ENCODE measurements around the gene RPS2.

The RPS2 gene

GRCh38 chr16:1987198-1987597, 22.6 kb upstream of the RPS2 start:
- Histone ChIP-seq H3K36me3 (ENCODE audit: control insufficient read depth in 1 of 2, insufficient read depth in 2 of 2, low read length in 2 of 2) (peaks cover 20% of the 10 kb centered on the region in 2 experiments), H3K27me3 (ENCODE audit: insufficient read depth, low read length) (peaks cover 36% of the 10 kb centered on the region)
- no CpG with 5 or more reads among the region's 10 CpGs for WGBS (ENCODE audit: extremely low coverage, insufficient coverage, insufficient read length)

GRCh38 chr16:1985466-1986150, 21.0 kb upstream of the RPS2 start:
- no peak overlapping the region for H4K8ac ChIP-seq (ENCODE audit: low read depth, low read length)
- H2BK12ac ChIP-seq (ENCODE audit: low read length) = no peak overlapping the region
- peaks cover 11 to 19% of the 10 kb centered on the region in 2 experiments for H3K4me1 ChIP-seq (ENCODE audit: control insufficient read depth in 1 of 2, insufficient read depth in 2 of 2, low read length in 2 of 2)
- peaks cover 3% of the 10 kb centered on the region for H3K9me3 ChIP-seq (ENCODE audit: insufficient read depth, low read depth, low read length)
- H3K9ac ChIP-seq (ENCODE audit: low read length) = no peak overlapping the region
- H3K23ac ChIP-seq (ENCODE audit: low read length) = no peak overlapping the region
- H4K12ac ChIP-seq (ENCODE audit: low read depth, low read length) = no peak overlapping the region
- H4K91ac ChIP-seq (ENCODE audit: low read depth, low read length) = no peak overlapping the region
- H3K36me3 ChIP-seq (ENCODE audit: control insufficient read depth in 1 of 2, insufficient read depth in 2 of 2, low read length in 2 of 2) = peaks cover 20% of the 10 kb centered on the region in 2 experiments
- H3K79me1 ChIP-seq (ENCODE audit: low read length) = peaks cover 8% of the 10 kb centered on the region
- no peak overlapping the region for H2AFZ ChIP-seq (ENCODE audit: insufficient read depth, low read length, poor library complexity)
- no peak overlapping the region for H3K4me3 ChIP-seq (ENCODE audit: low read depth, low read length)
- peak overlapping the region; percentile 15 for H3K4ac ChIP-seq (ENCODE audit: low read depth, low read length)
- H2AK5ac ChIP-seq (ENCODE audit: low read length) = no peak overlapping the region
- H3K14ac ChIP-seq (ENCODE audit: low read length) = no peak overlapping the region
- DNase-seq = no peak
- H3K79me2 ChIP-seq (ENCODE audit: control insufficient read depth, insufficient read depth, low read length, poor library complexity) = peaks cover 2% of the 10 kb centered on the region
- no peak overlapping the region for H3K27ac ChIP-seq (ENCODE audit: low read depth, low read length)
- WGBS (ENCODE audit: extremely low coverage, insufficient coverage, insufficient read length) = no CpG with 5 or more reads among the region's 14 CpGs
- H3K18ac ChIP-seq (ENCODE audit: low read length) = peak overlapping the region; percentile 13
- H3K4me2 ChIP-seq (ENCODE audit: low read length) = peak overlapping the region; percentile 98
- no peak overlapping the region for H2BK120ac ChIP-seq (ENCODE audit: insufficient read depth, low read length, poor library complexity)
- H3K27me3 ChIP-seq (ENCODE audit: insufficient read depth, low read length) = peaks cover 38% of the 10 kb centered on the region
- no peak overlapping the region for H2BK5ac ChIP-seq (ENCODE audit: low read depth, low read length, poor library complexity)

More at GRCh38 chr16:1987198-1987597, 22.6 kb upstream of the RPS2 start:
- no peak overlapping the region for H4K91ac ChIP-seq (ENCODE audit: low read depth, low read length)
- H4K8ac ChIP-seq (ENCODE audit: low read depth, low read length) = no peak overlapping the region
- no peak overlapping the region for H3K27ac ChIP-seq (ENCODE audit: low read depth, low read length)
- DNase-seq = no peak
- no peak overlapping the region for H4K12ac ChIP-seq (ENCODE audit: low read depth, low read length)
- no peak overlapping the region for H3K4me3 ChIP-seq (ENCODE audit: low read depth, low read length)
- H3K4ac ChIP-seq (ENCODE audit: low read depth, low read length) = no peak overlapping the region
- no peak overlapping the region for H3K4me2 ChIP-seq (ENCODE audit: low read length)
- no peak overlapping the region for H3K23ac ChIP-seq (ENCODE audit: low read length)
- no peak overlapping the region for H2BK12ac ChIP-seq (ENCODE audit: low read length)
- H2BK5ac ChIP-seq (ENCODE audit: low read depth, low read length, poor library complexity) = no peak overlapping the region
- peaks cover 17 to 29% of the 10 kb centered on the region in 2 experiments for H3K4me1 ChIP-seq (ENCODE audit: control insufficient read depth in 1 of 2, insufficient read depth in 2 of 2, low read length in 2 of 2)
- H2AK5ac ChIP-seq (ENCODE audit: low read length) = no peak overlapping the region
- H2BK120ac ChIP-seq (ENCODE audit: insufficient read depth, low read length, poor library complexity) = no peak overlapping the region
- H2AFZ ChIP-seq (ENCODE audit: insufficient read depth, low read length, poor library complexity) = no peak overlapping the region
- no peak overlapping the region for H3K14ac ChIP-seq (ENCODE audit: low read length)
- no peak overlapping the region for H3K9ac ChIP-seq (ENCODE audit: low read length)
- H3K79me2 ChIP-seq (ENCODE audit: control insufficient read depth, insufficient read depth, low read length, poor library complexity) = peaks cover 2% of the 10 kb centered on the region
- no peak overlapping the region for H3K18ac ChIP-seq (ENCODE audit: low read length)
- H3K9me3 ChIP-seq (ENCODE audit: insufficient read depth, low read depth, low read length) = peaks cover 12% of the 10 kb centered on the region
- H3K79me1 ChIP-seq (ENCODE audit: low read length) = peaks cover 11% of the 10 kb centered on the region

GRCh38 chr16:1984347-1985225, 20.0 kb upstream of the RPS2 start:
- no peak for DNase-seq
- Histone ChIP-seq H2AFZ (ENCODE audit: insufficient read depth, low read length, poor library complexity) (peak overlapping the region; percentile 69), H3K14ac (ENCODE audit: low read length) (peak overlapping the region; percentile 96), H4K12ac (ENCODE audit: low read depth, low read length) (peak overlapping the region; percentile 76), H2BK5ac (ENCODE audit: low read depth, low read length, poor library complexity) (no peak overlapping the region), H3K18ac (ENCODE audit: low read length) (peak overlapping the region; percentile 75), H3K23ac (ENCODE audit: low read length) (no peak overlapping the region), H3K79me2 (ENCODE audit: control insufficient read depth, insufficient read depth, low read length, poor library complexity) (peaks cover 2% of the 10 kb centered on the region), H3K4ac (ENCODE audit: low read depth, low read length) (peak overlapping the region; percentile 66), H2AK5ac (ENCODE audit: low read length) (peak overlapping the region; percentile 41), H3K9ac (ENCODE audit: low read length) (peak overlapping the region; percentile 82), H3K79me1 (ENCODE audit: low read length) (peaks cover 6% of the 10 kb centered on the region), H3K4me2 (ENCODE audit: low read length) (peak overlapping the region; percentile 98), H2BK12ac (ENCODE audit: low read length) (no peak overlapping the region), H3K9me3 (ENCODE audit: insufficient read depth, low read depth, low read length) (peaks cover 8% of the 10 kb centered on the region), H4K8ac (ENCODE audit: low read depth, low read length) (peak overlapping the region; percentile 97), H3K27ac (ENCODE audit: low read depth, low read length) (peak overlapping the region; percentile 22), H3K36me3 (ENCODE audit: control insufficient read depth in 1 of 2, insufficient read depth in 2 of 2, low read length in 2 of 2) (peaks cover 20% of the 10 kb centered on the region in 2 experiments), H3K4me3 (ENCODE audit: low read depth, low read length) (peak overlapping the region; percentile 89), H3K4me1 (ENCODE audit: control insufficient read depth in 1 of 2, insufficient read depth in 2 of 2, low read length in 2 of 2) (peaks cover 10 to 18% of the 10 kb centered on the region in 2 experiments), H2BK120ac (ENCODE audit: insufficient read depth, low read length, poor library complexity) (peak overlapping the region; percentile 44), H3K27me3 (ENCODE audit: insufficient read depth, low read length) (peaks cover 42% of the 10 kb centered on the region), H4K91ac (ENCODE audit: low read depth, low read length) (peak overlapping the region; percentile 82)
- no CpG with 5 or more reads among the region's 58 CpGs for WGBS (ENCODE audit: extremely low coverage, insufficient coverage, insufficient read length)

- H4K8ac ChIP-seq (ENCODE audit: low read depth, low read length) = peak within 1 kb of the TSS; percentile 97
- H2BK12ac ChIP-seq (ENCODE audit: low read length) = no peak within 1 kb of the TSS
- peaks cover 8% of the 10 kb centered on the region for H3K9me3 ChIP-seq (ENCODE audit: insufficient read depth, low read depth, low read length)
- H2BK5ac ChIP-seq (ENCODE audit: low read depth, low read length, poor library complexity) = no peak within 1 kb of the TSS
- peak within 1 kb of the TSS; percentile 69 for H2AFZ ChIP-seq (ENCODE audit: insufficient read depth, low read length, poor library complexity)
- WGBS (ENCODE audit: extremely low coverage, insufficient coverage, insufficient read length) = no CpG with 5 or more reads among the region's 109 CpGs
- DNase-seq = peak; percentile 93 to 96
- peaks cover 20% of the 10 kb centered on the region in 2 experiments for H3K36me3 ChIP-seq (ENCODE audit: control insufficient read depth in 1 of 2, insufficient read depth in 2 of 2, low read length in 2 of 2)
- H3K79me2 ChIP-seq (ENCODE audit: control insufficient read depth, insufficient read depth, low read length, poor library complexity) = peaks cover 2% of the 10 kb centered on the region
- H3K4ac ChIP-seq (ENCODE audit: low read depth, low read length) = peak within 1 kb of the TSS; percentile 66
- peaks cover 39% of the 10 kb centered on the region for H3K27me3 ChIP-seq (ENCODE audit: insufficient read depth, low read length)
- H2BK120ac ChIP-seq (ENCODE audit: insufficient read depth, low read length, poor library complexity) = peak within 1 kb of the TSS; percentile 44
- no peak within 1 kb of the TSS for H3K23ac ChIP-seq (ENCODE audit: low read length)
- H3K4me1 ChIP-seq (ENCODE audit: control insufficient read depth in 1 of 2, insufficient read depth in 2 of 2, low read length in 2 of 2) = peaks cover 16 to 24% of the 10 kb centered on the region in 2 experiments
- H3K18ac ChIP-seq (ENCODE audit: low read length) = peak within 1 kb of the TSS; percentile 75
- H3K27ac ChIP-seq (ENCODE audit: low read depth, low read length) = peak within 1 kb of the TSS; percentile 22
- peak within 1 kb of the TSS; percentile 89 for H3K4me3 ChIP-seq (ENCODE audit: low read depth, low read length)
- H3K14ac ChIP-seq (ENCODE audit: low read length) = peak within 1 kb of the TSS; percentile 96
- H3K4me2 ChIP-seq (ENCODE audit: low read length) = peak within 1 kb of the TSS; percentile 98
- H2AK5ac ChIP-seq (ENCODE audit: low read length) = peak within 1 kb of the TSS; percentile 41
- peak within 1 kb of the TSS; percentile 76 for H4K12ac ChIP-seq (ENCODE audit: low read depth, low read length)
- peak within 1 kb of the TSS; percentile 82 for H3K9ac ChIP-seq (ENCODE audit: low read length)
- H4K91ac ChIP-seq (ENCODE audit: low read depth, low read length) = peak within 1 kb of the TSS; percentile 82
- peaks cover 8% of the 10 kb centered on the region for H3K79me1 ChIP-seq (ENCODE audit: low read length)
Observed at GRCh38 chr16:1983544-1984346, 19.1 kb upstream of the RPS2 start, which contains the start of gene GFER. Gene GFER, plus strand, starts transcription at chr16:1984193. Its CDS starts 26 bp downstream, at chr16:1984219.

Data from trophoblast cell (in vitro differentiated cells and primary cell).